ENCODE results near the gene PSMA8. TPM values are rescaled to one million over a fixed set of nuclear protein-coding genes. Genes with fewer than 3 reads are reported as not detected.
"Not testable (repeated sequence)": the region's sequence is repeated elsewhere in the genome, so short reads cannot be mapped to it uniquely, and the experiment has no call there.

PSMA8 gene
- not detected in 2 replicates for total RNA-seq

DNA sequence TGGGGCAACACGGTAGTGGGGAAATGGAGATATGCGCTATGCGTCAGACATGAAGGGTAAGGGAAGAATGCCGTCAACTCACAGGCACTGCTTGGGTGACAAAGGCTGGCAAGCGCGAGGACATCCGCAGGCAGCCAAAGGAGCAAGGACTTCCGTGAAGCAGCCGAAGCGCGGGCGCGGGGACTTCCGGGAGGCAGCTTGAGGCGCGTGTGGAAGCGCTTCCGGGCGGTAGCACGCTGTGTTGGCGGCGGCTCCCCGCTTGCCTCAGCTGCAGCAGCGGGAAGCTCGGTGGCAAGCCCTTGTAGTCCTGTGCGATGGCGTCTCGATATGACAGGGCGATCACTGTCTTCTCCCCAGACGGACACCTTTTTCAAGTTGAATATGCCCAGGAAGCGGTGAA is at the start of gene PSMA8:
Gene PSMA8 (plus strand): TSS at position 218 of the 400 bp plus-strand sequence. CDS start 97 bp downstream, at position 315.
- peak in 1 of 2 donors; percentile 1 for DNase-seq (ENCODE audit: low read depth in 2 of 2)

DNA sequence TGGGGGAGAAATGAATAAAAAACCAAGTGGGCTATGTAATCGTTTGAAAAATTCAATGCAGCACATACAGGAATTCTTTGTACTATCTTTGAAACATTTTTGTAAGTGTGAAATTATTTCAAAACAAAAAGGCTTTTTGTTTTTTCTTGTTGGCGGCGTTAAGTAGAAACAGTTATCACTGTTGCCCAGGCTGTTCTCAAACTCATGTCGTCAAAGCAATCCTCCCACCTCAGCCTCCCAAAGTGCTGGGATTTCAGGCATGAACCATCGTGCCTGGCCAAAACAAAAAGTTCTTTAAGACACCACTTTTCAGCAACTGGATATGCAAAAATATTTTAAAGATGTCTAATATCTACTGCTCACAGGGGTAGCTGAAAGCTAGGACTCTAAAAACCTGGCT is 48.6 kb upstream of the PSMA8 start:
- DNase-seq (ENCODE audit: low read depth in 2 of 2): no peak

DNA sequence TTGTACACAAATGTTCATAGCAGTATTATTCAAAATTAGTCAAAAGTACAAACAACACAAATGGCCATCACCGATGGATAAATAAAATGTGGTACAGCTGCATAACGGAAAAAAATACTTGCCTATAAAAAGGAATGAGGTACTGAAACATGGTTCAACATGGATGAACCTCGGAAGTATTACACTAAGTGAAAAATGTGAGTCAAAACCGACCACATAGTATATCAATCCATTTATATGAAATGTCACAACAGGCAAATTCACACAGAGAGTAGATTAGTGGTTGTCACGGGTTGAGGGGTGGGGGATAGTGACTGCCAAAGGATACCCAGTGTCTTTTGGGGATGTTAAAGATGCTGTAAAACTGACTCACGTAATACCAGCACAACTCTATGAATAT is 46.7 kb upstream of the PSMA8 start:
- no peak for DNase-seq (ENCODE audit: low read depth in 2 of 2)

DNA sequence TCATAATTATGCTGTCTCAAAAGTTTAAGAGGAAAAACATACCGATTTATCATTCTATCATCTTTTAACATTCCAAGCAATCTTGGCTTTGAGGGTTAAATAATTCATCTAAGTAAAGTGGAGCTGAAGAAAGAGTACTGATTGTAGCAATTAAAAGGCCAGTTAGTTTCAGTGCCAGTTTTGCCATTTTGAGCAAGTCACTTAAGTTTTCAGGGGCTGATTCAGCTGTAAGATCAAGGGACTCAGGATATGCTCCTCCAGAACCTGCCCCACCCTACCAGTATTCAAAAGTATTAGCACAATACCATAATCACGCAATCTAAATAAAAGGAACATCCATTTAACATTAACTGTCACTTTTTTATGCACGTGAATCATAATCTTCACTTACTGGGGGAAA is 45.2 kb upstream of the PSMA8 start:
- DNase-seq (ENCODE audit: low read depth in 2 of 2): peak in 1 of 2 donors; percentile 18

DNA sequence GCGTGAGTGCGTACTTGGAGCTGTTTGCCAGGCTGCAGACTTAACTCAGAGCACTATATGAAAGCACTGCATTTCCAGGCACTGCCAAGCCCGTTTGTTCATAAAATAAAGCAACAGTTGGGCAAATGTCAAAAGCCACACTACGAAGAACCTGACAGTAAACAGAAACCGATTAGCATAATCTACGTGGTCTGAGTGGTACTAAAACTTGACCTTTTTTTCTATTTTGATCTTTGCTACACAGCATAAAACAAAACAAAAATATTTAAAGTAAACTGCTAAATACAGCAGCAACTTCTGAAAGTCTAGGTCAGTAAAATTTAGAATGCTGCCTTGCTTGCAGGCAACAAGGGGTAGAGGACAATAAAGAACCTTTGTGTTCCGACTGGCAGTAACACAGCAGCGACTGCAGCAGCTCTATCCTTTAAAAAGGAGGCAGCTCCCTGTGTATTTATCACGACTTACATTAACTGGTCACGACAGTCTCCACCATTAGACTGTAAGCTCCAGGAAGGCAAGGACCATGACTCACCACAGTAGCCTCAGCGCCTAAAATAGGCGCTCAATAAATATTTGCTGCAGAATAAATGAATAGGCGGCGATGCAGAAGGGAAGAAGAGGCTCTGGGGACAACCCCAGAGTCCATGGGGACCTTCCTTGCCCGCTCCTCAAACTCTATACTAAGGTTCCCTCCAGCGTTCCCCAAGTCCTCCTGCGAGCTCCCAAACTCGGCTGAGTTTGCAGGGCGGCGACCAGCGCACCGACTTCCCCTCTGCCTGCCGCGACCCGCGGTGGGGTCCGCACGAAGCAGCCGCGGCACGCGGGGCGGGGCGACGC is 44.2 kb upstream of the PSMA8 start:
- DNase-seq (ENCODE audit: low read depth in 2 of 2): peak; percentile 52

DNA sequence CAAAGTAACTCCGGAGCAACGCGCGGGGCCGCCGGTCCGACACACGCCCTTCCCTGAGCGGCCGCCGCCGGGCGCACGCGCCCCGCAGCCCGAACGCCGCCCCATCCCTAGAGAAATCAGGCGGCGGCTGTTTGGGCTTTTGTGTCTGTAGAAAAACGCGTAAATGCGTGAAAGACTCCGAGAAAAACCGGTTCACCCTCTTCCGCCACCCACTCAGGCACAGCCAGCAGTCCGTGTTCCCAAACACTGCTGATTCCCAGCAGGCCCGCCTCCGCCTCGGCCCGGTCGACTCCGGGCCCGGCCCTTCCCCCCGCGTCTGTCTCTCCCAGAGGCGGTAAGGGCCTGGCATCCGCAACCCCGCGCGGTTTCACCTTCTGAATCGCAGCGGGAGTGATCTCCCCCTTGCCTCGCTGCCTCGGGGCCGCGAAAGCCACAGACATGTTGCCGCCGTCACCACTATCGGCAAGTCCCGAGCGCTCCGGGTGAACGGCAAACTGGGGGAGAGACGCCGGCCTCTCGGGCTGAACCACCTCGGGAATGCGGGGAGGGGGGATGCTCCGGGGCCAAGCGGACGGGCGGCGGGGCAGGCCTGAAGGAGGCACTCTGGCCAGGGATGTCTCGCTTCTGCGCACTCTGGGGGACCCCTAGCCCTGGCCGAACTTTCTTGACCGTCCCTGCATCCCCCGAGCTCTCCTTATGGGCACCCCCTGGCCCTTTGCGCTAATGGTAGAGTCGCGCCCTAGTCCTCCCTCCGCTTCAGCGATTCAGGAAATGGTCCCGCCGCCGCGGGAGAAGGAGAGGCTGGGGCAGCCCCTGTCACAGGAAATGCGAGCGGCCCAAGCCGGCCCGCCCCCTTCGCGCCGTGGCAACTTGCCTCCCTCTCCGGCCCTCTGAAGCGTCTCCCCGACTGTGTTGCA is 43.3 kb upstream of the PSMA8 start, which contains the start of gene SS18:
Gene SS18 (minus strand): TSS at position 484 of the 917 bp plus-strand sequence. CDS start 44 bp downstream, at position 440.
- peak; percentile 90 to 94 for DNase-seq (ENCODE audit: low read depth in 2 of 2)

DNA sequence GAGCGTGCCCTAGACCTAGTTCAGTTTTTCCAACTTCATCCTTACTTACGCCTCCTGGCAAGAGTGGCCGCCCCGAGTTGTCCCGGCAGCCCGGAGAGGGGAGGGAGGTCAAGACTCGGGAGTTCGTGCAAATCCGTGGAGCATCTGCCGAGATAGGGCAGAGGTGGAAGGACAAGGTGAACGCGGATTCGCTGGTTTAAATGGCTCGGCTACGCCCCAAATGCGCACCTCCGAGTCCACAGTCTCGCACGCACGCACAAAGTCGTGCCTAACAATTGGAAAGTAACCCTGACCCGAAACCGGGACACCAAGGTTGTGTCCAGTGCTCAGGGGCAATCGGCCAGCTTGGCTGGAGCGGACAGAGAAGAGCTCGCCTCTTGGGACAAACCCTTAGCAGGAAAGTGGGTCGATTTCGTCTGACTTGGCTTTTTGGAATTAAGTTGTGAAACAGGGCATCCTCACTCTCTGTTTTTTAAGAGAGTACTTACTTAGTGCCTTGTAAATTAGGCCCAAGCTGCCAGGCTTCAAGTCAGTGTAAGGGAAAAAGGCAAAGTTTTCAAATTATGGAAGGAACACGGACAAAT is 42.5 kb upstream of the PSMA8 start:
- DNase-seq (ENCODE audit: low read depth in 2 of 2): peak in 1 of 2 donors; percentile 48

DNA sequence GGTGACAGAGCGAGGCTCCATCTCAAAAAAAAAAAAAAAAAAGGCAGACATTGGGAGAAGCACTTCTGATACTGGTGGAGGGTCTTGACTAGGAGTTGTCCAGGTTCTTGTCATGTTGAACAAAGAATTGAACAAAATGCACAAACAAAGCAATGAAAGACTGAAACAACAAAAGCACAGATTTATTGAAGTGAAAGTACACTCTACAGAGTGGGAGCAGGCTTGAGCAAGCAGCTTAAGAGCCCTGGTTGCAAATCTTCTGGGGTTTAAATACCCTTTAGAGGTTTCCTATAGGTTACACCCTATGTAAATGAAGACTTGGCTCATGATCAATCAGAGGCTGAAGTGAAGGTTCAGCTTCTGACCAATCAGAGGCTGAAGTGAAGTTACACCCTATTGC is 36.8 kb upstream of the PSMA8 start:
- no peak for DNase-seq (ENCODE audit: low read depth in 2 of 2)

DNA sequence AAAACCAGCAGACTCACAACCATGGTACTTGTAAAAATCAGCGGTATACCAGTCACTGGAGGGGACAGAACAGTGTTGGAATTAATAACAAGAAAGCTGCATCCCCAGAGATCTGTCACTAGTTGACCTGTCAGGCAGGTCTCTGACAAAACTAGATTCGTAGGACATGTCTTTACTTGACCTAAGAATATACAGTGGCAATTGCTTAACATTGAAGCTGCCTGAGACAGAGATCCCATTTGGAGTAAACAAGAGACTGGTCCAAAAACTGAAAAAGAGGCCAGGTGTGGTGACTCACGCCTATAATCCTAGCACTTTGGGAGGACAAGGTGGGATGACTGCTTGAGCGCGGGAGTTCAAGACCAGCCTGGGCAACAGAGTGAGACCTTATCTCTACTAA is 36.1 kb upstream of the PSMA8 start:
- DNase-seq (ENCODE audit: low read depth in 2 of 2): no peak

DNA sequence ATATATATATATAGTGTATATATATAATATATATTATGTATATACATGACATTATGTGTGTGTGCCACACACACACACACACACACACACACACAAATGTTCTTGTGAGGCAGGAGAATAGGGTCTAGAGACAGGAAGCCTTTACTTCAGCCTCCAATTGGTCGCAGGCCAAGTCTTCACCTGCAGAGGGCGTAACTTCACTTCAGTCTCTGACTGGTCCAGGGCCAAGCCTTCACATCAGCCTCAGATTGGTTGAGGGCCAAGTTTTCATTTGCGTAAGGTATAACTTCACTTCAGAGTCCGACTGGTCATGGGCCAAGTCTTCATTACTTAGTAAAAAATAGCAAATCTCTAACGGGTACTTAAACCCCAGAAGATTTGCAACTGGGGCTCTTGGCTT is 30.1 kb upstream of the PSMA8 start:
- peak in 1 of 2 donors; percentile 2 for DNase-seq (ENCODE audit: low read depth in 2 of 2)

DNA sequence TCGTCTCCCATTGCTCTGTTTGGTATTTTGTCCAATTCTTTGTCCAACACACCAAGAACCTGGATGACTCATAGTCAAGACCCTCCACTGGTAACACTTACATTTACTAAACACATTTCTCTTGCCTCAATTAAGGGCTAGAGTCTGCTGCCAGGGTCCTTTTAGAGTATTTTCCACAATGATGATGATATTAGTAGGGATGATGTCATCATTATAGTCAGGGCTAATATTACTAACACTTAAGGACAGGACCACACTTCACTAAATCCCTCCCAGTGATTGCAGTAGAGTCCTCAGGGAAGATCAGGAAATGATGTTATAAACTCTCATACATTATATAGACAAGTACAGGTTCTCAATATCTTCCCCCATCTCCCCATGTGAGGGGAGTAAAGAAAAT is 29.6 kb upstream of the PSMA8 start:
- no peak for DNase-seq (ENCODE audit: low read depth in 2 of 2)

DNA sequence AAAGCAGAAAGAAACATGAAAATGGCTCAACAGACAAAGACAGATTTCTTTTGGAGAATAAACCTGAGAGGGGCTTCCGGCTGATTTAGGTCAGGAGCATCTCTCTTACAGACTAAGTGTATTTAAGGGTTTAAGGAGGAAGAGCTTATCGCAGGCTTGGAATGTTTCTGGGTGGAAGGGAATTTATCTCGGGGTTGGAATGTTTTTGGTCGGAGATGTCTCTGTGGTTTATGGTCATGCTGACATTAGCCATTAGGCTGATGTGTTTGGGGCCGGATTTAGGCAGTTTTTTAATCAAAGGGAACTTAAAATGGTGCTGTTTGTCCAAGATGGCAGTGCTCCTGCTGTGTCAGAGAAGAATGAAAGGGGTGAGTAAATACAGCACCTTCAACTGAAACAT is 14.4 kb upstream of the PSMA8 start:
- DNase-seq (ENCODE audit: low read depth in 2 of 2): no peak

DNA sequence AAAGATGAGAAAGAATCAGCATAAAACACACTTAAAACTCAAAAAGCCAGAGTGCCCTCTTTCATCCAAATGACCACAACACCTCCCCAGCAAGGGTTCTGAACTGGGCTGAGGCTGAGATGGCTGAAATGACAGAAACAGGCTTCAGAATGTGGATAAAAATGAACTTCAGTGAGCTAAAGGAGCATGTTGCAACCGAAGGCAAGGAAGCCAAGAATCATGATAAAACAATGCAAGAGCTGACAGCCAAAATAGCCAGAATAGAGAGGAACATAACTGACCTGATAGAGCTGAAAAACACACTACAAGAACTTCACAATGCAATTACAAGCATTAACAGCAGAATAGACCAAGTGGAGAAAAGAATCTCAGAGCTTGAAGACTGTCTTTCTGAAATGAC is 12.2 kb upstream of the PSMA8 start:
- no peak for DNase-seq (ENCODE audit: low read depth in 2 of 2)

DNA sequence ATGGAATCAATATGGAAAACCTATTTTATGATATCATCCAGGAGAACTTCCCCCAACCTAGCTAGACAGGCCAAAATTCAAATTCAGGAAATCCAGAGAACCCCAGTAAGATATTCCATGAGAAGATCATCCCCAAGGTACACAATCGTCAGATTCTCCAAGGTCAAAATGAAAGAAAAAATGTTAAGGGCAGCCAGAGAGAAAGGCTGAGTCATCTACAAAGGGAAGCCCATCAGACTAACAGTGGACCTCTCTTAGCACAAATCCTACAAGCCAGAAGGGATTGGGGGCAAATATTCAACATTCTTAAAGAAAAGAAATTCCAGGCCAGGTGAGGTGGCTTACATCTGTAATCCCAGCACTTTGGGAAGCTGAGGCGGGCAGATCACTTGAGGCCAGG is 11.7 kb upstream of the PSMA8 start:
- not testable (repeated sequence) for DNase-seq (ENCODE audit: low read depth in 2 of 2)

DNA sequence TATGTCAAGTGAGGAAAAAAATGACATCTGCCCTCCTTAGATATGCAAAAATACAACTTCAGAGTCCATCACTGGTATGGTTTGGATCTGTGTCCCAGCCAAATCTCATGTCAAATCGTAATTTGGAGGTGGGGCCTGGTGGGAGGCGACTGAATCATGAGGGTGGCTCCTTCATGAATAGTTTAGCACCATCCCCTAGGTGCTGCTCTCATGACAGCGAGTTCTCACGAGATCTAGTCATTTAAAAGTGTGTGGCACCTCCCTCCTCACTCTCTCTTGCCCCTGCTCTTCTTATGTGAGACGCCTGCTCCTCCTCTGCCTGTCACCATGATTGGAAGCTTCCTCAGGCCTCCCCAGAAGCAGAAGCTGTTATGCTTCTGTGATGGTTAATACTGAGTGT is 5.9 kb upstream of the PSMA8 start:
- no peak for DNase-seq (ENCODE audit: low read depth in 2 of 2)

DNA sequence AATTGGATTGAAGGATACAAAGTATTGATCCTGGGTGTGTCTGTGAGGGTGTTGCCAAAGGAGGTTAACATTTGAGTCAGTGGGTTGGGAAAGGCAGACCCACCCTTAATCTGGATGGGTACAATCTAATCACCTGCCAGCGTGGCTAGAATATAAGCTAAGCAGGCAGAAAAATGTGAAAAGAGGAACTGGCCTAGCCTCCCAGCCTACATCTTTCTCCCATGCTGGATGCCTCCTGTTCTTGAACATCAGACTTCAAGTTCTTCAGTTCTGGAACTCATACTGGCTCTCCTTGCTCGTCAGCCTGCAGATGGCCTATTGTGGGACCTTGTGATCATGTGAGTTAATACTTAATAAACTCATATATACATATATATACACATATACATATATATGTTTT is 5.5 kb upstream of the PSMA8 start:
- DNase-seq (ENCODE audit: low read depth in 2 of 2): not testable (repeated sequence)

DNA sequence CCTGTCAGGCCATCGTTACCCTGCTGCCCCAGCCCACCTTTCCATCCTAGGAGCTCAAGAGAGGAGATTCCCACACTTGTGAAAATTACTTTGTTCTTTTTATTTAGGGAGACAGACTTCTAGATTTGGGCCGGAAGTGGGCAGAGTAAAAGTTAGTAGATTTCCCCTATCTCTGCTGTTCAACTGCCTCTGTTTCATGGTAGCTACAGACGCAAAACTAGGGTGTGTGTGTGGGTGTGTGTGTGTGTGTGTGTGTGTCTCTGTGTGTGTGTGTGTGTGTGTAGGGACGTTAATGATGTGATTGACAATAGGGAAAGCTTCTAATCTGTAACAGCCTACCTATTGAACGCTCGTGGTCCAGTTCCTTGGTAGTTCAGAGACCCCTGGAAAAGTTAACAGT is 438 bp downstream of the PSMA8 start:
- DNase-seq (ENCODE audit: low read depth in 2 of 2): no peak

DNA sequence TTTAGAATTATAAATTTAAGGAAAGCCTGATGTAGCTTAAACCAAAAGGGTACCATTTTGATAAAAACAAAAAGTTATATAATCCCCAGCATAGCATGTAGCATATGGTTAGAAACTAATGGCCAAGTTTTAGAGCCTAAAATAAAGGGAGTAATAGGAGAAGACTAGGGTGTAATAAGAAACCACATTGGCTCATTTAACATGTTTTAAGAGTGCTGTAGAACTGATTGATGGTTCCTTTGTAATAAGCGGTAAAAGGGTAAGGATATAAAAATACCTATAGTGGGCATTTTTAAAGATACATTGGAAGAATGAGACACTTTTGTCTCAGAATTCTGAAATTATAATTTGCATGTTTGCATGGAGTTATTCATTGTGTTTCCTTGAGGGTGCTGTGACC is 1.9 kb downstream of the PSMA8 start:
- no peak for DNase-seq (ENCODE audit: low read depth in 2 of 2)

DNA sequence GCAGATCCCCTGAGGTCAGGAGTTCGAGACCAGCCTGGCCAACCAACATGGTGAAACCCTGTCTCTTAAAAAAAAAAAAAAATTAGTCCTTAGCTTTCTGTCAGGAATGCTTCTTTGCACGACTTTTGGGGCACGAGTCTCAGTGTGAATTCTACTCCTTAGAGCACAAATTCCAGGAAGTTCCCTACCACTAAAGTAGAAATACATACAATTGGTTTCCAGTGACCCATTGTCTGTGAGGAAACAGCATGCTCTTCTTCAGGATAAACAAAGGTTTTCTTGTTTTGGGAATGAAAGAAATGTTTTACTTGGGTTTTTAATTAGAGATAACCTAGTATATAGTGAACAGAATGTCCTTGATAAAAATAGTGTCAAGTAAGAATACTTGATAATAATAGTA is 23.7 kb downstream of the PSMA8 start:
- no peak for DNase-seq (ENCODE audit: low read depth in 2 of 2)

DNA sequence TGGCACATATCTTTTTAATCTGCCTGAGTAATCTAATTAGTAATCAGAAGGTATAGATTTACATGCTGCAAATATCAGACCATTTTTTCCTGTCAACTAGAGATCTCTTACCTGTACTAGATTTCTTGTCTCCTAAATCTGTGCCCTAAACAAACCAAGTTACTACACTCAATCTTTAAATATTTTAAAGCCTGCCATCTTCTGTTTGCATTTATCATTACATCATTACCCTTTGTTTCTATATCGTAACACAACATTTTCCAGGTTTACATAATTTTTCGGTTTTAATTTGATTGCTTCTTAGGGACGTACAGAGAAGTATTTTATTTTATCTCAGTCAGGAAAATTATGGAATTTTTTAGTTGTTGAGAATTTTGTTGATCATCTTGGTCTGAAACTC is 25.7 kb downstream of the PSMA8 start:
- DNase-seq (ENCODE audit: low read depth in 2 of 2): peak; percentile 1 to 10

DNA sequence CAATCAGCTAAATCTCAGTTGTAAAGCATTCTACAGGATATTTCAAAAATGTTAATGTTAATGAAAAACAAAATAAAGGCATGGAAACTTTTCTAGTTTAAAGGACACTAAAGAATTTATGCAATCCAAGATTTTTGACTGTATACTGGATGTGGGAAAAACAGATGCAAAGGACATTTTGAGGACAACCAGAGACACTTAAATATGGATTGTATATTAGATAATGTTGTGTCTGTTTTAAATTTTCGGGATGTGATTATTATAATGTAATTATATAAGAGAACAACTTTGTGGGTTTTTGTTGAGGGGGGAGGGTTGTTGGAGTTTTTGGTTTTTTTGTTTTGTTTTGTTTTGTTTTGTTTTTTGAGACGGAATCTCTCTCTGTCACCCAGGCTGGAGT is 30.9 kb downstream of the PSMA8 start:
- DNase-seq (ENCODE audit: low read depth in 2 of 2): no peak

DNA sequence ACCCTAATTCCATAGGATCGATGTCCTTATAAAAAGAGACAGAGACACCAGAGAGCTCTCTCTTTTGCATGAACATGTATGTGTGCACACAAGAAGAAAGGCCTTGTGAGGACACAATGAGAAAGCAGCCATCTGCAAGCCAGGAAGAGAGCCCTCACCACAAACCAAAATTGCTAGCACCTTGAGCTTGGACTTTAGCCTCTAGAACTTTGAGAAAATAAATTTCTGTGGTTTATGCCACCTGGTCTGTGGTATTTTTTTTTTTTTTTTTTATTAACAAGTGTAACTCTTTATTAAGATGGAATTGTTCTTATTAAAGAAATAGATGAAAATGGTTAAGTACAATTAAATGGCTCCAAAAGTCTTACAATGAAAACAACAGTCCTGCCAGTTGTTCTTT is 33.9 kb downstream of the PSMA8 start:
- not testable (repeated sequence) for DNase-seq (ENCODE audit: low read depth in 2 of 2)

Measured in lung microvascular endothelial cell (primary cell).